Activated CD4-positive, alpha-beta T cell treated with anti-CD3 and anti-CD28 coated beads for 4 hours (primary cell): ENCODE data around the gene ADGRV1.
"Not testable (repeated sequence)": the region's sequence is repeated elsewhere in the genome, so short reads cannot be mapped to it uniquely, and the experiment has no call there.

ENCODE experiments used
- DNase-seq, 2 donors: peaks; one replicate each; pipeline ENCODE4 v3.0.0-alpha.2; 2020

Gene ADGRV1

GRCh38 chr5:90746119-90746518, 187.5 kb downstream of the ADGRV1 start:
- DNase-seq, result no peak

GRCh38 chr5:90747175-90747574, 188.6 kb downstream of the ADGRV1 start:
- no peak for DNase-seq

GRCh38 chr5:90747693-90748092, 189.1 kb downstream of the ADGRV1 start:
- no peak for DNase-seq

GRCh38 chr5:90759119-90759518, 200.5 kb downstream of the ADGRV1 start:
- no peak for DNase-seq

- no peak for DNase-seq
Observed at GRCh38 chr5:90767710-90768109, 209.1 kb downstream of the ADGRV1 start.

GRCh38 chr5:90770006-90770541, 211.5 kb downstream of the ADGRV1 start:
- DNase-seq, result not testable (repeated sequence)

- DNase-seq, result no peak
Observed at GRCh38 chr5:90777959-90778358, 219.4 kb downstream of the ADGRV1 start.

GRCh38 chr5:90783460-90784333, 225.1 kb downstream of the ADGRV1 start:
- peak; percentile 40 to 70 for DNase-seq

- no peak for DNase-seq
Observed at GRCh38 chr5:90786756-90787155, 228.2 kb downstream of the ADGRV1 start.

- DNase-seq, result no peak
Observed at GRCh38 chr5:90792725-90793124, 234.1 kb downstream of the ADGRV1 start.

- DNase-seq, result no peak
Observed at GRCh38 chr5:90793183-90793582, 234.6 kb downstream of the ADGRV1 start.

- not testable (repeated sequence) for DNase-seq
Observed at GRCh38 chr5:90796919-90797318, 238.3 kb downstream of the ADGRV1 start.

- not testable (repeated sequence) for DNase-seq
Observed at GRCh38 chr5:90800082-90800481, 241.5 kb downstream of the ADGRV1 start.

- not testable (repeated sequence) for DNase-seq
Observed at GRCh38 chr5:90800515-90800914, 241.9 kb downstream of the ADGRV1 start.

GRCh38 chr5:90802474-90803317, 244.1 kb downstream of the ADGRV1 start:
- no peak for DNase-seq

GRCh38 chr5:90803381-90803780, 244.8 kb downstream of the ADGRV1 start:
- no peak for DNase-seq

GRCh38 chr5:90803876-90804275, 245.3 kb downstream of the ADGRV1 start:
- DNase-seq, result no peak

GRCh38 chr5:90807496-90807895, 248.9 kb downstream of the ADGRV1 start:
- DNase-seq, result no peak

GRCh38 chr5:90809311-90810056, 250.9 kb downstream of the ADGRV1 start:
- no peak for DNase-seq

GRCh38 chr5:90810211-90810610, 251.6 kb downstream of the ADGRV1 start:
- no peak for DNase-seq

GRCh38 chr5:90813392-90813791, 254.8 kb downstream of the ADGRV1 start:
- no peak for DNase-seq

- not testable (repeated sequence) for DNase-seq
Observed at GRCh38 chr5:90822062-90822461, 263.5 kb downstream of the ADGRV1 start.

- no peak for DNase-seq
Observed at GRCh38 chr5:90824436-90824835, 265.8 kb downstream of the ADGRV1 start.
